GM18511 (cell line): Measurements from ENCODE around the gene KCNQ4.

Experiments
- ATAC-seq: cut with Tn5 transposase; IDR thresholded peaks from one replicate; pipeline ENCODE4 v1.9.1; 2021; ENCODE audit warnings: mild to moderate bottlenecking, moderate library complexity; ENCODE audit not compliant: unreplicated experiment

Gene KCNQ4

GRCh38 chr1:40783001-40783905, at the start of gene KCNQ4:
Gene KCNQ4, plus strand, starts transcription at chr1:40783787. Its CDS starts 307 bp downstream, at chr1:40784094.
- ATAC-seq = no peak

GRCh38 chr1:40734882-40735628, 48.5 kb upstream of the KCNQ4 start:
- no peak for ATAC-seq

- no peak for ATAC-seq
Measured at GRCh38 chr1:40736085-40736531, 47.5 kb upstream of the KCNQ4 start.

- no peak for ATAC-seq
Measured at GRCh38 chr1:40738831-40739230, 44.8 kb upstream of the KCNQ4 start.

DNA sequence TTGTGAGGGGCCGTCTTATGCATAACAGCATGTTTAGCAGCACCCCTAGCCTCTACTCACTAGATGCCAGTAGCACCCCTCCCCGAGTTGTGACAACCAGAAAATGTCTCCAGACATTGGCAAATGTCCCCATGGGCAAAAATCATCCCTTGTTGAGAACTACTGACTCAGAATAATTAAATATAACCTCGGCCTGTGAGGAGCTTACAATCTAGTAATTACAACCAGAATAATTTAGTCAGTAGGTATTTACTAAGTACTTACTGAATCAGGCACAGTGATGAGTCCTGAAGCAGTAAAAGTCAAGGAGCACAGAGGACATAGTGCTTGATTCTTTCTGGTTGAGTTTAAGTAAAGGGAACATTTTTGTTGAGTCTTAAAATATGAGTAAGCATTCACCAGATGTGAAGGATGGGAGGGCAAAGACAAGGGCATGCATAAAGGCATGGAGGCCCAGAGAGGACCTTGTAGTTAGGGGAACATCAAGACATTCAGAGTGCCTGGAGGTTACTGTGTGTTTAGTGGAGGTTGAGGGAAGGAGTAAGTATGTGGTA, 44.1 kb upstream of the KCNQ4 start:
- ATAC-seq = no peak

- no peak for ATAC-seq
Measured at GRCh38 chr1:40740039-40740996, 43.3 kb upstream of the KCNQ4 start.

- no peak for ATAC-seq
Measured at GRCh38 chr1:40740997-40741736, 42.4 kb upstream of the KCNQ4 start.

- ATAC-seq = no peak
Measured at GRCh38 chr1:40742363-40743061, 41.1 kb upstream of the KCNQ4 start.

GRCh38 chr1:40743452-40743851, 40.1 kb upstream of the KCNQ4 start:
- ATAC-seq = no peak

- ATAC-seq = no peak
Measured at GRCh38 chr1:40743860-40744259, 39.7 kb upstream of the KCNQ4 start.

DNA sequence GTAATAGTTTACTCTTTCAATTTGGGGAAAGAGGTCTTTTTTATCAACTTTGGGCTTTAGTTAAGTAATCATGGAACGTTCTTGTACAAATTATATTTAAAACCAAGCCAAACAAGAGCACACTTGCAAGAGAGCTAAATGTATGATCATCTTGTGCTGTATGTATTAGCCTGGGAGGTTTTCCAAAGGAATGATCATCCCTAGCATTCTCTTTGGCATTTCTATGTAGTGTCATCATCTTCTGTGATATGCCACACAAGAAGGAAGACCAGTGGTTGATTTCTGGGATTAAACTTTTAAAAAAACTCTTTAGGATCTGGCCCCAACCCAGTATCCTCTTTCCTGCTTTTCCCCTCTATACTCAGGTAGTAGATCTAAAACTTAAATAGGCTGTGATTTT, 38.4 kb upstream of the KCNQ4 start:
- no peak for ATAC-seq

- no peak for ATAC-seq
Measured at GRCh38 chr1:40746344-40747090, 37.1 kb upstream of the KCNQ4 start.

DNA sequence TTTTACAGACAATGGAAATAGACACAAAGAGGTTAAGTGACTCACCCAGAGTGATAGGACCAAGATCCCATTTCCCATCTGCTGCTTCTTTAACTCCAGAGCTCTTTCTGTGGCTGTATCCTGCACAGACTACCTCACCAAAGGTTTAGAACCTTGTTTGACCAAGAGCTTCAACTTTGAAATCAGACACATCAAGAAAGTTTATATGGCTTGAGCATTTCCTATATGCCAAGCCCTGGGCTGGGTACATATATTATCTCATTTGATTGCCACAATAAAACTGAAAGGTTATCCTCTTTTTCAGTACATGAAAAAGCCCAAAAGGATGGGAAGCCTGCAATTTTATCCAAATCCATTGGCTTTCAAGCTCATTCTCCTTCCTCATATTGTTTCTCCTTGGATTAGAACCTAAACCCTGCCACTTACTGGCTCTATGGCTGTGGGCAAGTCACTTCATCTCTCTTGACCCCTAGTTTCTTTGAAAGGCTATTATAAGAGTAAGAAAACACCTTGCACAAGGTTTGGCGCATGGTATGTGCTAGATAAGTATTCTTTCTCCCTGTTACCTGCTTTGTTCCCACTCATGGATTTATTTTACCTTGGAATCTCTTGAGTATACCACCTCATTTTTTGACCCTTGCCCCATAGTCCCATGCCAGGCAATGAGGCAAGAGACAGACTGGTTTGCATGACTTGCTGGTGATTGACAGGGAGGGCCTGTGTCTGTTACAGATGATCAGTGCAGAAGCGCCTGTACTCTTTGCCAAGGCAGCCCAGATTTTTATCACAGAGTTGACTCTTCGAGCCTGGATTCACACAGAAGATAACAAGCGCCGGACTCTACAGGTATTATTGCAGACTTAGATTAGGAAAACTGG, 34.5 kb upstream of the KCNQ4 start:
- no peak for ATAC-seq

DNA sequence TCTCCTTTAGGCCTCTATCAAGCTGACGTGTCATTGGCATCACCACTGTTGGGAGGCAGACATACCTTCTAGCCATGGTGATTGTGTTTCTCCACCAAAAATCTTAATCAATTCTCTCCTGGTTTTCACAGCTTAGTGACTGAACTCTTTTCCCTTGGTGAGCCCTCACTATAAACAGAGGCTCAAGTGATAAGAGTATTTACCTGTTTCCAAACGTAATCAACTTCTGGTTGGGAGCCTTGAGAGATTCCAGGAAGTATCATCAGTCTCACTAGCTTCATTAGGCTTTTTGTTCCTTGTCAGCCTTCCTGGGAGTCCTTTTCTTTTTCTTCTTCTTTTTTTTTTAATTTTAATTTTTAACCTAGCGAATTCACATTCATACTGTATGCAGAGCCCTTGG, 33.8 kb upstream of the KCNQ4 start:
- no peak for ATAC-seq

- ATAC-seq = no peak
Measured at GRCh38 chr1:40750451-40750908, 33.1 kb upstream of the KCNQ4 start.

DNA sequence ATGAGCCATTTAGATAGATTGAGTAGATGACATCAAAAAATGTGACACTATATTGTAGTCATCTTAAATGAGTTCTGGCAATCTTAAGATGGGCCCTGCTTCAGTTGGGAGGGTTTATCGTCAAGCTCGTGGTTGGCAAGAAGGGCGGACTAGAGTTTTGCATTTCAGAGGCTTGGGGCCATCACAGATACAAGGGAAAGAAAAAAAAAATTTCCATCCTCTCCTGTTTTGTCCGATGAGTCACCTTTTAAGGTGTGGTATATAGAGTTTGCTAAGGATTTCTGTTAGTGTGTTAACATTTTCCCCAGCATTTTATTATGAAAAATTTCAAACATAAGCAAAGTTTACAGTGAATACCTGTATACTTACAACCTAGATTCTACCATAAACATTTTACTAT, 31.8 kb upstream of the KCNQ4 start:
- ATAC-seq = no peak

- ATAC-seq = no peak
Measured at GRCh38 chr1:40753142-40753882, 30.3 kb upstream of the KCNQ4 start.
